ENCODE results near the gene DCTPP1. TPM values are rescaled to one million over a fixed set of nuclear protein-coding genes. Genes with fewer than 3 reads are reported as not detected.

Gene DCTPP1
- total and polyA plus RNA-seq, 2 of the 13 experiments (the other 11 are each of a cell fraction or from before 2014, with no cell fraction given): 54.8 to 74.4 TPM

DNA sequence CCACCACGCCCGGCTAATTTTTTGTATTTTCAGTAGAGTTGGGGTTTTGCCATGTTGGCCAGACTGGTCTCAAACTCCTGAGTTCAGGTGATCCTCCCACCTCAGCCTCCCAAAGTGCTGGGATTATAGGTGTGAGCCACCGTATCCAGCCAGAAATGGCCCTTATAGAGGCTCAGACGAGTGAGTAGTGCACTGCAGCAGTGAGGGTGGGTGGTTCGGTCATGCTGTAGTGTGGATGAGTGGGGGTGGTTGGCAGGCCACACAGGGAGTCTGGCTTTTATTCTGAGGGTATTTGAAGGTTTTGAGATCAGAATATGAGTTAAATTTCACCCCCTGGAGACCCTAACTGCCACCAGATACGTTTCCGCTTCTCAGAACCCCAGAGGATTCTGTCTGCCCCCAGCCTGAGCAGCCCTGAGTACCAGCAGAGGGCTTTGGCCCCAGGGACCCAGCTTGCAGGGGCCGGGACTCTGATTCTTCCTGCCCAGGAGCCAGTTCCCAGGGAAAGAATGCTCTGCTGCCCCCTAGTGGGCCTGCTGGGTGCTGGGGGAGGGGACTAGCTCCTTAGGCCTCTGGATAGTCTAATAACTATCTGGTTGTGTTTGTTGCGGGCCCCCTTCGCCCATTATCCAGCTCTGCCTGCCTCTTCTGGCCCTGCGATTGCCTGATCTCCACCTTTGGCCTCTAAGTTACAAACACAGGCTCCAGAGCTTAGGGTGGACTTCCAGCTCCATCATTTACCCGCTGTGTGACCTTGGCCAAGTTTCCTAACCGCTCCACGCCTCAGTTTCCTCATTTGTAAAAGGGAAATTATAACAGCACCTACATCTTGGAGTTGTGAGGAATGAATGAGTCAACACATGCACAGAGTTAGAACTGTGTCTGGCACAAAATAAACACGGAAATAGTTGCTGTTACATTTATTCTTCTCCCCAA lies 20.4 kb downstream of the DCTPP1 start (continued):
- TF ChIP-seq, protein P1, sequence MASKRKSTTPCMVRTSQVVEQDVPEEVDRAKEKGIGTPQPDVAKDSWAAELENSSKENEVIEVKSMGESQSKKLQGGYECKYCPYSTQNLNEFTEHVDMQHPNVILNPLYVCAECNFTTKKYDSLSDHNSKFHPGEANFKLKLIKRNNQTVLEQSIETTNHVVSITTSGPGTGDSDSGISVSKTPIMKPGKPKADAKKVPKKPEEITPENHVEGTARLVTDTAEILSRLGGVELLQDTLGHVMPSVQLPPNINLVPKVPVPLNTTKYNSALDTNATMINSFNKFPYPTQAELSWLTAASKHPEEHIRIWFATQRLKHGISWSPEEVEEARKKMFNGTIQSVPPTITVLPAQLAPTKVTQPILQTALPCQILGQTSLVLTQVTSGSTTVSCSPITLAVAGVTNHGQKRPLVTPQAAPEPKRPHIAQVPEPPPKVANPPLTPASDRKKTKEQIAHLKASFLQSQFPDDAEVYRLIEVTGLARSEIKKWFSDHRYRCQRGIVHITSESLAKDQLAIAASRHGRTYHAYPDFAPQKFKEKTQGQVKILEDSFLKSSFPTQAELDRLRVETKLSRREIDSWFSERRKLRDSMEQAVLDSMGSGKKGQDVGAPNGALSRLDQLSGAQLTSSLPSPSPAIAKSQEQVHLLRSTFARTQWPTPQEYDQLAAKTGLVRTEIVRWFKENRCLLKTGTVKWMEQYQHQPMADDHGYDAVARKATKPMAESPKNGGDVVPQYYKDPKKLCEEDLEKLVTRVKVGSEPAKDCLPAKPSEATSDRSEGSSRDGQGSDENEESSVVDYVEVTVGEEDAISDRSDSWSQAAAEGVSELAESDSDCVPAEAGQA (IDR thresholded peaks at IDR 0.05; ENCODE audit: low read depth): no peak
- TF ChIP-seq, protein P1 (CRISPR knock-in tag; IDR thresholded peaks at IDR 0.05; ENCODE audit: borderline replicate concordance): no peak
- TF ChIP-seq BRCA1 (CRISPR knock-in tag; IDR thresholded peaks at IDR 0.05): 0 out of 2 replicates have a peak, but pooled peaks have one; percentile 33
- TF ChIP-seq ZNF503 (CRISPR knock-in tag; IDR thresholded peaks at IDR 0.05): no peak
- peak; percentile 40; the same call in 1 of the 2 replicates for TF ChIP-seq ZNF142 (CRISPR knock-in tag; IDR thresholded peaks at IDR 0.05)
- peak; percentile 63; the same call in 1 of the 2 replicates for TF ChIP-seq ZNF598 (CRISPR knock-in tag; IDR thresholded peaks at IDR 0.05; ENCODE audit: borderline replicate concordance)
- TF ChIP-seq HOXA5 (CRISPR knock-in tag; IDR thresholded peaks at IDR 0.05): 0 out of 2 replicates have a peak, but pooled peaks have one; percentile 54
- no peak for TF ChIP-seq GPBP1L1 (CRISPR knock-in tag; IDR thresholded peaks at IDR 0.05)
- 0 out of 2 replicates have a peak, but pooled peaks have one; percentile 46 for TF ChIP-seq MTA1 (CRISPR knock-in tag; IDR thresholded peaks at IDR 0.05; ENCODE audit: borderline replicate concordance)
- no peak for TF ChIP-seq ZNF20 (CRISPR knock-in tag; IDR thresholded peaks at IDR 0.05)
- TF ChIP-seq ZNF720 (CRISPR knock-in tag; IDR thresholded peaks at IDR 0.05): no peak

All from HepG2 (cell line).